Heart left ventricle (tissue), 13 donors: ENCODE measurements around the gene SYNJ1.

ENCODE experiments used
- POLR2A ChIP-seq, 2 donors: fragments of 450-650 bp; IDR thresholded peaks; one replicate each; pipeline ENCODE4 v1.6.1; 2017; ENCODE audit warnings: antibody characterized with exemption in 2 of 2, mild to moderate bottlenecking in 2 of 2, moderate library complexity in 2 of 2
- TF ChIP-seq, protein P1 (sequence below), 12 donors: fragments of 200-600 bp; sonication (generic) in 4 of 12; IDR thresholded peaks; one replicate each; pipeline versions ENCODE4 v1.5.0 to v1.8.0; 2018 to 2022; ENCODE audit warnings: antibody characterized with exemption in 12 of 12, mild to moderate bottlenecking in 5 of 12
- donor health status: ischemic (EF 13 %, LVEDD 7.1; RV severe dilation, severe dysfunction).
- donor health status: DM: no; HTN: yes; CAD: no.
- donor health status: DM: no; HTN: no; CAD: no.
- donor health status: ischemic (EF 25% LVEDD 6.9; RV normal size, moderate dysfunction).
- donor health status: ischemic (EF 25% LVEDD 5.7; RV mildly dilated, moderate dysfunction).
- donor health status: ischemic (EF 35%, LVEDD 5.7; RV mildly dilated, moderate dysfunction).
- donor health status: nonischemic (EF 11% LVEDD 7.7; RV severe dilation, severe dysfunction).
- donor health status: DM: yes; HTN: yes; CAD: no.
- donor health status: PGD.
- donor health status: ischemic (EF 29% LVEDD 5.4; RV normal size, mild dysfunction).
- donor health status: nonischemic (EF 23%, LVEDD 6.1; RV moderate dilation, normal function).

DNA sequence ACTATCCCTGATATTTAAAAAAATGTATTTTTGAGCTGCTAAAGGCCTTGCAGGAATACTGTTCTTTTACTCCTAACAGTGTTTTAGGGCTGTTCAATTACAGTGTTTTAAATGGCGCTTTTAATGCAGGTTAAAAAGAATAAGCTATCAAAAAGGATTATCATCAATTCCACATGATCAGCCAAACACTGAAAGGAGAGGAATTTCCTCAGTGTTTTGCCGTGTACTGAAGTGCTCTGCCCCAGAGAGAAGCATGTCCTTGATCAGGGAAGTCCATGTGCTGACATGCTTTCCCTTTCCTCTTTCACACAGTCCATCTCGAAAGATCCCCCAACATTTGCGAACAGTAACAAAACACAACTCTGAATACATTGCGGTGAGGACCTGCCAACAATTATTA lies 119.0 kb downstream of the SYNJ1 start:
- TF ChIP-seq, protein P1, sequence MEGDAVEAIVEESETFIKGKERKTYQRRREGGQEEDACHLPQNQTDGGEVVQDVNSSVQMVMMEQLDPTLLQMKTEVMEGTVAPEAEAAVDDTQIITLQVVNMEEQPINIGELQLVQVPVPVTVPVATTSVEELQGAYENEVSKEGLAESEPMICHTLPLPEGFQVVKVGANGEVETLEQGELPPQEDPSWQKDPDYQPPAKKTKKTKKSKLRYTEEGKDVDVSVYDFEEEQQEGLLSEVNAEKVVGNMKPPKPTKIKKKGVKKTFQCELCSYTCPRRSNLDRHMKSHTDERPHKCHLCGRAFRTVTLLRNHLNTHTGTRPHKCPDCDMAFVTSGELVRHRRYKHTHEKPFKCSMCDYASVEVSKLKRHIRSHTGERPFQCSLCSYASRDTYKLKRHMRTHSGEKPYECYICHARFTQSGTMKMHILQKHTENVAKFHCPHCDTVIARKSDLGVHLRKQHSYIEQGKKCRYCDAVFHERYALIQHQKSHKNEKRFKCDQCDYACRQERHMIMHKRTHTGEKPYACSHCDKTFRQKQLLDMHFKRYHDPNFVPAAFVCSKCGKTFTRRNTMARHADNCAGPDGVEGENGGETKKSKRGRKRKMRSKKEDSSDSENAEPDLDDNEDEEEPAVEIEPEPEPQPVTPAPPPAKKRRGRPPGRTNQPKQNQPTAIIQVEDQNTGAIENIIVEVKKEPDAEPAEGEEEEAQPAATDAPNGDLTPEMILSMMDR (IDR thresholded peaks at IDR 0.05) = no peak
- no peak for TF ChIP-seq POLR2A (IDR thresholded peaks at IDR 0.05)
